Stimulated activated CD8-positive, alpha-beta memory T cell treated with anti-CD3 and anti-CD28 coated beads, Interleukin-7, amount 100 ng/mL, for 1 hour (primary cell): Measurements from ENCODE around the gene SH2D1B.

Experiments
- DNase-seq, 2 donors: peaks; one replicate each; pipeline ENCODE4 v3.0.0-alpha.2; 2020; ENCODE audit warnings: low read depth in 2 of 2

The SH2D1B gene

GRCh38 chr1:162381941-162382750, 29.8 kb downstream of the SH2D1B start:
- DNase-seq, result no peak

GRCh38 chr1:162381383-162381782, 30.6 kb downstream of the SH2D1B start, which contains the start of gene C1orf226:
TSS of gene C1orf226 (plus strand) at chr1:162381728. CDS start at chr1:162381902, 174 bp downstream.
- no peak for DNase-seq

GRCh38 chr1:162380061-162380846, 31.7 kb downstream of the SH2D1B start:
- DNase-seq, result no peak

GRCh38 chr1:162376691-162377090, 35.2 kb downstream of the SH2D1B start, which contains the start of gene SPATA46:
TSS of gene SPATA46 (minus strand) at chr1:162376854. CDS start at chr1:162376790, 64 bp downstream.
- DNase-seq, result no peak

GRCh38 chr1:162375463-162375862, 36.5 kb downstream of the SH2D1B start:
- no peak for DNase-seq

GRCh38 chr1:162374406-162374805, 37.5 kb downstream of the SH2D1B start:
- DNase-seq, result no peak

- no peak for DNase-seq
Observed at GRCh38 chr1:162373541-162374260, 38.2 kb downstream of the SH2D1B start.

- no peak for DNase-seq
Observed at GRCh38 chr1:162373072-162373427, 38.9 kb downstream of the SH2D1B start.

- DNase-seq, result no peak
Observed at GRCh38 chr1:162372159-162373071, 39.5 kb downstream of the SH2D1B start.

- no peak for DNase-seq
Observed at GRCh38 chr1:162371611-162372010, 40.3 kb downstream of the SH2D1B start.

GRCh38 chr1:162370721-162371120, 41.2 kb downstream of the SH2D1B start:
- no peak for DNase-seq

- no peak for DNase-seq
Observed at GRCh38 chr1:162370161-162370560, 41.8 kb downstream of the SH2D1B start.

- DNase-seq, result no peak
Observed at GRCh38 chr1:162369571-162369970, 42.4 kb downstream of the SH2D1B start.

GRCh38 chr1:162368451-162368850, 43.5 kb downstream of the SH2D1B start:
- no peak for DNase-seq

- DNase-seq, result no peak
Observed at GRCh38 chr1:162367772-162368171, 44.2 kb downstream of the SH2D1B start.

GRCh38 chr1:162367073-162367472, 44.9 kb downstream of the SH2D1B start:
- DNase-seq, result no peak

- no peak for DNase-seq
Observed at GRCh38 chr1:162366671-162367070, 45.3 kb downstream of the SH2D1B start.

- DNase-seq, result no peak
Observed at GRCh38 chr1:162366149-162366548, 45.8 kb downstream of the SH2D1B start.

- no peak for DNase-seq
Observed at GRCh38 chr1:162365284-162366020, 46.5 kb downstream of the SH2D1B start.

GRCh38 chr1:162364498-162364897, 47.4 kb downstream of the SH2D1B start:
- DNase-seq, result no peak
